Chondrocyte (in vitro differentiated cells): ENCODE measurements around the gene CTSZ. TPM values are rescaled to one million over a fixed set of nuclear protein-coding genes. Genes with fewer than 3 reads are reported as not detected.
"Not testable (repeated sequence)": the region's sequence is repeated elsewhere in the genome, so short reads cannot be mapped to it uniquely, and the experiment has no call there.

Source experiments
- DNase-seq: peaks from one replicate; pipeline ENCODE4 v3.0.0; 2021; ENCODE audit warnings: mixed read lengths, low spot score
- H3K27ac Mint-ChIP-seq: one replicate; pipeline ENCODE4 v1.8.0; 2021; ENCODE audit warnings: mild to moderate bottlenecking, moderate library complexity, mixed read lengths; ENCODE audit not compliant: unreplicated experiment
- H3K27me3 Mint-ChIP-seq: 2 replicates; pipeline ENCODE4 v1.8.0; 2021; ENCODE audit warnings: low read depth, mixed read lengths
- H3K36me3 Mint-ChIP-seq: 2 replicates; pipeline ENCODE4 v1.8.0; 2021; ENCODE audit warnings: low read depth, mixed read lengths
- H3K4me1 Mint-ChIP-seq: 2 replicates; pipeline ENCODE4 v1.8.0; 2021; ENCODE audit warnings: low read depth, mild to moderate bottlenecking, mixed read lengths
- H3K4me3 Mint-ChIP-seq: one replicate; pipeline ENCODE4 v1.8.0; 2021; ENCODE audit warnings: mild to moderate bottlenecking, moderate library complexity, mixed read lengths; ENCODE audit not compliant: unreplicated experiment
- H3K9me3 Mint-ChIP-seq: 2 replicates; pipeline ENCODE4 v1.8.0; 2021; ENCODE audit warnings: low read depth, mixed read lengths
- CTCF ChIP-seq: fragments of 200-600 bp; sonication (generic); IDR thresholded peaks from 2 replicates; pipeline ENCODE4 v1.5.0; 2021; ENCODE audit warnings: antibody characterized with exemption, mild to moderate bottlenecking, moderate library complexity
- total RNA-seq: library from RNA; stranded (reverse); gene quantifications from 3 replicates; pipeline ENCODE4 v1.2.1, GENCODE V29; 2021

Gene CTSZ
- total RNA-seq, 1 donor from 2014 or later: 99.4 TPM

- H3K4me1 Mint-ChIP-seq: no peaks in the 10 kb centered on the region
- DNase-seq: no peak
- H3K27me3 Mint-ChIP-seq: peaks cover 2% of the 10 kb centered on the region
- no peak overlapping the region for H3K27ac Mint-ChIP-seq
- peaks cover 16% of the 10 kb centered on the region for H3K9me3 Mint-ChIP-seq
- H3K4me3 Mint-ChIP-seq: no peak overlapping the region
- peaks cover 4% of the 10 kb centered on the region for H3K36me3 Mint-ChIP-seq
- TF ChIP-seq CTCF: no peak
Observed at GRCh38 chr20:58970146-58970545, 36.9 kb downstream of the CTSZ start.

GRCh38 chr20:58969439-58969838, 37.6 kb downstream of the CTSZ start:
- Mint-ChIP-seq H3K4me1 (no peaks in the 10 kb centered on the region), H3K9me3 (peaks cover 15% of the 10 kb centered on the region), H3K36me3 (peaks cover 4% of the 10 kb centered on the region), H3K4me3 (no peak overlapping the region), H3K27me3 (peaks cover 7% of the 10 kb centered on the region), H3K27ac (no peak overlapping the region)
- no peak for TF ChIP-seq CTCF
- DNase-seq: no peak

DNA sequence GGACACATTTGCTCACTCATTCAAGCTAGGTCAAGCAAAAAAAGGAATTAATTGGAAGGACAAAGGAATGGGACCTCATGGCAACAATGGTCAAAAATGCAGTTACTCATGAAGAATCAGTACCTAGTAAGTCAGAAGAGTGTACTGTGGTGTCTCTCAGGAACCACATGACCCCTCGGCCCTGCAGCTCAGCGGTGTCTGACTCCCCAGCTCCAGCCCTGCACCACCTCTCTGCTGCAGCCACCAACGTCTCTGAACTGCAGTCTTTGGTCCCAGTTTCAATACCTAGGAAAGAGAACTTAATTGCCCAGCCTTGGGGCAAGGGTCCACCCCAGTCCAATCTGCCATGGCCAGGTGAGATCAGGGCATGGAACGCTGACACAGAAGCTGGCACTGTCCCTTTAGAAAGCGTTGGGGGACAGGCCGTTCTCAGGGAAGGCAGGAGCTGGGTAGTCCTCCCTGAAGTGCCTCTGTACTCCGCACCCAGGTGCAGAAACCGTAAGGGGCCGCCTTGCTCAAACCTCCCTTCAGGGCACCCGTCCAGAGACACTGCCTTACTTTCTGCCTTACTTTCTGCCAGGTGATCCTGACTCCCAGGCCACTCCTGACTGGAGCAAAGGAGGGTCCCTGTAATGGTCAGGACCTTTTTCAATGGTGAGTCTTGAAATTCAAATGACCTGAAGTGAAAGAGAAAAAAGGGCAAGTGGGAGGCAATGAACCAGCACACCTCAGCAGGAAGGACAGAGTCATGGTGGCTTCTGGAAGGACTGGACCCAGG, 39.2 kb downstream of the CTSZ start:
- H3K9me3 Mint-ChIP-seq: peaks cover 14% of the 10 kb centered on the region
- DNase-seq: no peak
- H3K4me3 Mint-ChIP-seq: no peak overlapping the region
- no peaks in the 10 kb centered on the region for H3K4me1 Mint-ChIP-seq
- peaks cover 10% of the 10 kb centered on the region for H3K27me3 Mint-ChIP-seq
- TF ChIP-seq CTCF: no peak
- H3K27ac Mint-ChIP-seq: no peak overlapping the region
- peaks cover 4% of the 10 kb centered on the region for H3K36me3 Mint-ChIP-seq

- no peak for DNase-seq
- H3K27me3 Mint-ChIP-seq: peaks cover 10% of the 10 kb centered on the region
- no peak overlapping the region for H3K4me3 Mint-ChIP-seq
- no peak overlapping the region for H3K27ac Mint-ChIP-seq
- peaks cover 17% of the 10 kb centered on the region for H3K9me3 Mint-ChIP-seq
- no peaks in the 10 kb centered on the region for H3K4me1 Mint-ChIP-seq
- H3K36me3 Mint-ChIP-seq: peaks cover 4% of the 10 kb centered on the region
- no peak for TF ChIP-seq CTCF
Observed at GRCh38 chr20:58965270-58966064, 41.6 kb downstream of the CTSZ start.

- not testable (repeated sequence) for H3K36me3 Mint-ChIP-seq, DNase-seq, H3K4me1 Mint-ChIP-seq, H3K9me3 Mint-ChIP-seq, H3K4me3 Mint-ChIP-seq, H3K27ac Mint-ChIP-seq
- H3K27me3 Mint-ChIP-seq: peaks cover 17% of the 10 kb centered on the region
Observed at GRCh38 chr20:58963922-58964321, 43.1 kb downstream of the CTSZ start.
